OCI-LY1 (cell line): ENCODE measurements around the gene USP38.

Experiments
- EZH2 ChIP-seq: fragments of 200-600 bp; sonication (generic), shearing (Covaris generic); IDR thresholded peaks from 2 replicates; pipeline ENCODE4 v1.8.0; 2017; ENCODE audit warnings: borderline replicate concordance, mixed run types, mild to moderate bottlenecking, antibody characterized with exemption, low read length, moderate library complexity, mixed read lengths
- TF ChIP-seq, protein P1 (sequence below): fragments of 200-600 bp; sonication (generic), shearing (Covaris generic); IDR thresholded peaks from 2 replicates; pipeline ENCODE4 v1.5.1; 2017; ENCODE audit warnings: mild to moderate bottlenecking, antibody characterized with exemption, low read length, moderate library complexity, mixed read lengths

DNA sequence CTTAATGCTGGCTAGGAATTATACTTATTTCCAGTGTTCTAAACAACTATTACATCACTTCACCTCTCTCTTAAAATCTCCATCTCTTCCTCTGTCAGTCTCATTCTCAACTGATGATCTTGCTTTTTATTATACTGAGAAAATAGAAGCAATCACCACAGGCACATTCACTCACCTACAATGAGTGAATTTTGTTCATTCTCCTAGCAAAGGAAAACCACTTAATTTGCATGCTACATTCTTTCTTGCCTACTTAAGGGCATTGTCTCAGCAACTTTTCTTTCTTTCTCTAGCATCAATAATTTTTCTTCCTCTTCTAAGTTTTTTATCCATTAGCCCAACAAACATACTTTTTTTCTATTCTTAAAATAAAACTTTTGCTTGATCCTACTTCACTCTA lies 21.1 kb upstream of the USP38 start:
- TF ChIP-seq, protein P1, sequence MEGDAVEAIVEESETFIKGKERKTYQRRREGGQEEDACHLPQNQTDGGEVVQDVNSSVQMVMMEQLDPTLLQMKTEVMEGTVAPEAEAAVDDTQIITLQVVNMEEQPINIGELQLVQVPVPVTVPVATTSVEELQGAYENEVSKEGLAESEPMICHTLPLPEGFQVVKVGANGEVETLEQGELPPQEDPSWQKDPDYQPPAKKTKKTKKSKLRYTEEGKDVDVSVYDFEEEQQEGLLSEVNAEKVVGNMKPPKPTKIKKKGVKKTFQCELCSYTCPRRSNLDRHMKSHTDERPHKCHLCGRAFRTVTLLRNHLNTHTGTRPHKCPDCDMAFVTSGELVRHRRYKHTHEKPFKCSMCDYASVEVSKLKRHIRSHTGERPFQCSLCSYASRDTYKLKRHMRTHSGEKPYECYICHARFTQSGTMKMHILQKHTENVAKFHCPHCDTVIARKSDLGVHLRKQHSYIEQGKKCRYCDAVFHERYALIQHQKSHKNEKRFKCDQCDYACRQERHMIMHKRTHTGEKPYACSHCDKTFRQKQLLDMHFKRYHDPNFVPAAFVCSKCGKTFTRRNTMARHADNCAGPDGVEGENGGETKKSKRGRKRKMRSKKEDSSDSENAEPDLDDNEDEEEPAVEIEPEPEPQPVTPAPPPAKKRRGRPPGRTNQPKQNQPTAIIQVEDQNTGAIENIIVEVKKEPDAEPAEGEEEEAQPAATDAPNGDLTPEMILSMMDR, result no peak
- no peak for TF ChIP-seq EZH2
